HUES64 (cell line): Measurements from ENCODE around the gene PHYHD1.
"Not testable (repeated sequence)": the region's sequence is repeated elsewhere in the genome, so short reads cannot be mapped to it uniquely, and the experiment has no call there.

Source experiments
- H3K27ac ChIP-seq: 2 replicates; pipeline ENCODE4 v1.7.0; 2013; ENCODE audit warnings: low read depth, low read length, inconsistent platforms
- H3K27me3 ChIP-seq: 2 replicates; pipeline ENCODE4 v1.6.1; 2013; ENCODE audit warnings: mild to moderate bottlenecking, low read length; ENCODE audit not compliant: insufficient read depth
- H3K36me3 ChIP-seq: 2 replicates; pipeline ENCODE4 v1.6.1; 2013; ENCODE audit warnings: mild to moderate bottlenecking, low read length; ENCODE audit not compliant: insufficient read depth
- H3K4me1 ChIP-seq: 2 replicates; pipeline ENCODE4 v1.6.1; 2013; ENCODE audit warnings: mild to moderate bottlenecking, low read length, moderate library complexity; ENCODE audit not compliant: insufficient read depth
- H3K4me3 ChIP-seq: 2 replicates; pipeline ENCODE4 v1.5.1; 2013; ENCODE audit warnings: mild to moderate bottlenecking, low read length, moderate library complexity
- H3K9ac ChIP-seq: 2 replicates; pipeline ENCODE4 v1.6.1; 2013; ENCODE audit warnings: mild to moderate bottlenecking, low read depth, low read length
- H3K9me3 ChIP-seq: 2 replicates; pipeline ENCODE4 v1.6.1; 2013; ENCODE audit warnings: low read depth, low read length; ENCODE audit not compliant: insufficient read depth
- WGBS: fragments of 150-250, 120-280 bp; methylation state at CpG from one replicate; pipeline ENCODE4 v1.1.7; 2013; ENCODE audit warnings: missing lambda C conversion rate; 5-methylcytosine and 5-hydroxymethylcytosine counted together

PHYHD1 gene

GRCh38 chr9:128927731-128928411 is 7.1 kb downstream of the PHYHD1 start:
- no peak overlapping the region for H3K9ac ChIP-seq
- no peak overlapping the region for H3K27ac ChIP-seq
- 36% methylated on average over 10 of the region's 10 CpGs for WGBS

DNA sequence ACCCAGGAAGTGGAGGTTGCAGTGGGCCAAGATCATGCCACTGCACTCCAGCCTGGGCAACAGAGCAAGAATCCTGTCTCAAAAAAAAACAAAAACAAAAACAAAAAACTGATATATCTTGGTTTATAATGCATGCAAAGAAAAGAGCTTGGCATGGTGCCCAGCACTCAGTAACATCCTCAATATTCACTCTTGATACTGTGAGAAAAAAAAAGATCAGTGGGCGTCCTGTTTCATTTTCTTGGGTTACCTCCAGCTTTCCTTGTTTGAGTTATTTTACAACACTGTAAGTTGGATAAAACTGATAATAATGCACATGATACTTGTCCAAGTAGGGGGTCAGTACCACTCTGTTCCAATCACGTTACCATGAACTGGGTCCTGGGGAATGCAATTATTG is 7.8 kb downstream of the PHYHD1 start:
- WGBS: 94% methylated on average over 1 of the region's 2 CpGs
- Histone ChIP-seq H3K4me1 (no peaks in the 10 kb centered on the region), H3K27me3 (no peaks in the 10 kb centered on the region)

More at GRCh38 chr9:128927731-128928411, 7.1 kb downstream of the PHYHD1 start:
- no peaks in the 10 kb centered on the region for H3K27me3 ChIP-seq
- H3K4me1 ChIP-seq: no peaks in the 10 kb centered on the region
- H3K9me3 ChIP-seq: no peaks in the 10 kb centered on the region
- H3K4me3 ChIP-seq: no peak overlapping the region
- H3K36me3 ChIP-seq: no peaks in the 10 kb centered on the region

GRCh38 chr9:128929560-128929959 is 8.8 kb downstream of the PHYHD1 start:
- H3K4me1 ChIP-seq: no peaks in the 10 kb centered on the region
- no peaks in the 10 kb centered on the region for H3K9me3 ChIP-seq
- WGBS: 94% methylated on average over 4 of the region's 4 CpGs
- no peak overlapping the region for H3K9ac ChIP-seq
- H3K4me3 ChIP-seq: no peak overlapping the region
- H3K36me3 ChIP-seq: no peaks in the 10 kb centered on the region
- no peaks in the 10 kb centered on the region for H3K27me3 ChIP-seq
- no peak overlapping the region for H3K27ac ChIP-seq

More for the DNA sequence above, 7.8 kb downstream of the PHYHD1 start:
- H3K9ac ChIP-seq: no peak overlapping the region
- no peak overlapping the region for H3K27ac ChIP-seq
- H3K36me3 ChIP-seq: no peaks in the 10 kb centered on the region
- no peak overlapping the region for H3K4me3 ChIP-seq
- no peaks in the 10 kb centered on the region for H3K9me3 ChIP-seq

DNA sequence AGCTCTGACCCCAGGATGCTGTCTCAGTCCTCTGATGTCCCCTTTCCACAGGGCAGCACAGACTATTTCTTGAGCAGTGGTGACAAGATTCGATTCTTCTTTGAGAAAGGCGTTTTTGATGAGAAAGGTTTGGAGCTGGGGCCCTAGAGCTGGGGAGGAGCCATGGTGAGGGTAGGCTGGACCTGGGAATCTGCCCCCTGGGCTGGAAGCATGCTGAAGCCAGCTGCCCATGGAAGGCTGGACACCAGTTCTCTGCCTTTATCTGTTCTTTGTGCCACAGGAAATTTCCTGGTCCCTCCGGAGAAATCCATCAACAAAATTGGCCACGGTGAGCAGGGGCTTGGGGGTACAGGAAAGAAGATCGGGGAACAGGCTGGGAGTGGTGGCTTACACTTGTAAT is 12.9 kb downstream of the PHYHD1 start:
- H3K4me1 ChIP-seq: no peaks in the 10 kb centered on the region
- no peak overlapping the region for H3K9ac ChIP-seq
- no peaks in the 10 kb centered on the region for H3K9me3 ChIP-seq
- WGBS: 93% methylated on average over 5 of the region's 5 CpGs
- no peak overlapping the region for H3K27ac ChIP-seq
- no peaks in the 10 kb centered on the region for H3K36me3 ChIP-seq
- no peak overlapping the region for H3K4me3 ChIP-seq
- no peaks in the 10 kb centered on the region for H3K27me3 ChIP-seq

- Histone ChIP-seq H3K27me3 (no peaks in the 10 kb centered on the region), H3K36me3 (no peaks in the 10 kb centered on the region), H3K9me3 (no peaks in the 10 kb centered on the region), H3K9ac (no peak overlapping the region), H3K4me3 (no peak overlapping the region), H3K4me1 (no peaks in the 10 kb centered on the region), H3K27ac (no peak overlapping the region)
- 93% methylated on average over 11 of the region's 11 CpGs for WGBS
Measured at GRCh38 chr9:128936171-128936865, 15.5 kb downstream of the PHYHD1 start.

DNA sequence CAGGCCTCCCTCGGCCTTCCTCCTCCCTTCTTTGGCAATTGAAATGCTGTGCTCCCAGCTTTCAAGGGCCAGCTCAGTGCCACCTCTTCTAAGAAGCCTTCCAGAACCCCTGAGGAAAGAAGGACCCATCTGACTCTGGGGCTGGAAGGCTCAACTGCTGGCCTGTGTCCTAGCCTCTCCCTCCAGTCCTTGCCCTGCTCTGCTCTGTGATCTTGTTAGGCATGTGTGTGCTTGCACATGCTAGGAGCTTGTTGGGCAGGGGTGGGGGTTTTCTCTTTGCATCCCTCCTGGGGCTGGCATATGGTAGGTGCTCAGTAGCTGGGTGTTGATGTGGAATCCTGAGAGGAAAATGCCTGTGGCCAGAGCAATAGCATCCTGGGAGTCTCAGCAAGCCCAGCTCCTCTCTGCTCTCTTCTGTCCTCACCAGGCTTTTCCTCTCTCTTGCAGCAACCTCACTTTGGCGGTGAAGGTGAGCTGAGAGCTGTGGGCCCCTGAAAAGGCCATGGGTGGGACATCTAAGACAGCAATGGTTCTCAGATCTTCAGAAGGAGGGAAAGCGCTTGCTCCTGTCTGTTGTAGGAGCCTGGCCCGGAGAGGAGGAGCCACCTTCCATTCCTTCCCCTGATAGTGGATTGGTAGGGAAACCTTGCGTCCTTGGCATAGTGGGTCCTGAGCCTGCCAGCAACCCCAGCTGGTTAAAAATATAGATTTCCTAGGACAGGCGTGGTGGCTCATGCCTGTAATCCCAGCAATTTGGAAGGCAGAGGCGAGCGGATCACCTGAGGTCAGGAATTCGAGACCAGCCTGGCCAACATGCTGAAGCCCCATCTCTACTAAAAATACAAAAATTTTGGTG is 16.8 kb downstream of the PHYHD1 start:
- Histone ChIP-seq H3K9me3 (no peaks in the 10 kb centered on the region), H3K27me3 (no peaks in the 10 kb centered on the region), H3K36me3 (no peaks in the 10 kb centered on the region), H3K4me3 (no peak overlapping the region), H3K27ac (no peak overlapping the region), H3K9ac (no peak overlapping the region), H3K4me1 (no peaks in the 10 kb centered on the region)
- 94% methylated on average over 9 of the region's 9 CpGs for WGBS

- no peak overlapping the region for H3K27ac ChIP-seq
- no peaks in the 10 kb centered on the region for H3K4me1 ChIP-seq
- H3K9ac ChIP-seq: no peak overlapping the region; the same call in 1 of the 2 replicates
- H3K36me3 ChIP-seq: peaks cover under 1% of the 10 kb centered on the region; the same call in 1 of the 2 replicates
- H3K27me3 ChIP-seq: no peaks in the 10 kb centered on the region
- no peaks in the 10 kb centered on the region for H3K9me3 ChIP-seq
- 83% methylated on average over 15 of the region's 15 CpGs for WGBS
- no peak overlapping the region for H3K4me3 ChIP-seq
Measured at GRCh38 chr9:128940271-128940921, 19.6 kb downstream of the PHYHD1 start.

- 93% methylated on average over 12 of the region's 12 CpGs for WGBS
- Histone ChIP-seq H3K36me3 (peaks cover 8% of the 10 kb centered on the region; the same call in 1 of the 2 replicates), H3K4me3 (no peak overlapping the region), H3K9ac (no peak overlapping the region), H3K4me1 (no peaks in the 10 kb centered on the region), H3K9me3 (no peaks in the 10 kb centered on the region), H3K27me3 (no peaks in the 10 kb centered on the region), H3K27ac (no peak overlapping the region)
Measured at GRCh38 chr9:128940946-128941755, 20.4 kb downstream of the PHYHD1 start.

GRCh38 chr9:128943832-128944620 is 23.2 kb downstream of the PHYHD1 start:
- no peak overlapping the region for H3K27ac ChIP-seq
- WGBS: 96% methylated on average over 7 of the region's 7 CpGs

DNA sequence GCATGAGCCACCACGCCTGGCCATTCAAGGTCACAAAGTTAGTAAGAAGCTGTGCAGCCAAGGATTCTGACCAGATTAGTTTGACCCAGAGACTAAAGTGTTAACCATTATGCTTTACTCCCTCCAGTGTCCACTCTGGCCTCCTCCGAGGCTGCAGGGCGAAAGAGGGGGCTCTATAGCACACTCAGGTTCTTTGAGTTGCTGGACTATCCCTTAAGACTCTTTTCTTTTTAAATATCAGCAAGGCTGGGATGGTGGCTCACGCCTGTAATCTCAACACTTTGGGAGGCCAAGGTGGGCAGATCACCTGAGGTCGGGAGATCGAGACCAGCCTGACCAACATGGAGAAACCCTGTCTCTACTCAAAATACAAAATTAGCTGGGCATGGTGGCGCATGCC is 24.2 kb downstream of the PHYHD1 start:
- WGBS: 96% methylated on average over 7 of the region's 7 CpGs
- H3K36me3 ChIP-seq: peaks cover 19% of the 10 kb centered on the region
- H3K4me1 ChIP-seq, H3K27ac ChIP-seq, H3K9me3 ChIP-seq, H3K9ac ChIP-seq, H3K4me3 ChIP-seq, H3K27me3 ChIP-seq: not testable (repeated sequence)

More at GRCh38 chr9:128943832-128944620, 23.2 kb downstream of the PHYHD1 start:
- H3K9ac ChIP-seq: no peak overlapping the region
- no peak overlapping the region for H3K4me3 ChIP-seq
- no peaks in the 10 kb centered on the region for H3K9me3 ChIP-seq
- no peaks in the 10 kb centered on the region for H3K27me3 ChIP-seq
- H3K4me1 ChIP-seq: no peaks in the 10 kb centered on the region
- peaks cover 11% of the 10 kb centered on the region; the same call in 1 of the 2 replicates for H3K36me3 ChIP-seq
